Measurements from ENCODE around the gene NAV3. TPM values are rescaled to one million over a fixed set of nuclear protein-coding genes. Genes with fewer than 3 reads are reported as not detected.

Gene NAV3
- total and polyA plus RNA-seq, 9 of the 15 experiments (the other 6 are each of a cell fraction or from before 2014, with no cell fraction given): 0.04 TPM; not detected in 8

DNA sequence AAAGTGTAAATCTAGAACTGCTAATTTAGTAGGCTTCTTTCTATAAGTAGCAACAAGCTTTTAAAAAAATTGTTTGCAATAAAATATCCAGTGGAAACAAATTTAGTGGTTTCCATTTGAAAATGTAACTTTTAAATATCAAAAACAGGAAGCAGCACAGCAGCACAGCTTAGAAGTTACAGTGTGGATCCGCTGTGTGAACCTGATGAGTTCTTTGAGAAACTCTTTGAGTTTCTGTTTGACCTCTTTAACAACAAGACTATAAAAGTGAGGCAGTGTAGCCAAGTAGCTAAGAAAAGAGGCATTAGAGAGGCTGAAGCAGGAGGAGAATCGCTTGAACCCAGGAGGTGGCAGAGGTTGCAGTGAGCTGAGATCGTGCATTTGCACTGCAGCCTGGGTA, 178.3 kb downstream of the NAV3 start:
- FAIRE-seq (no peak), ATAC-seq (no peak), DNase-seq (ENCODE audit: extremely low read depth in 1 of 4, low spot score in 3 of 4) (no peak)
- no peak overlapping the region for H3K9ac ChIP-seq (ENCODE audit: insufficient read depth in 1 of 2, low read depth in 2 of 2, low read length in 2 of 2)
- no peaks in the 10 kb centered on the region for H3K79me2 ChIP-seq (ENCODE audit: control insufficient read depth, insufficient read depth, low read length)
- CTCF ChIA-PET (ENCODE audit: low intra/inter-chr PET ratio): no interaction called here
- intact Hi-C loops (cut with micrococcal nuclease) (no loop called here), in situ Hi-C loops (cut with MboI) (no loop called here)
- no peak overlapping the region for H2AFZ ChIP-seq (ENCODE audit: low read depth, low read length)
- no peaks in the 10 kb centered on the region for H3K4me1 ChIP-seq (replicated peaks in 1 of 2; ENCODE audit: control insufficient read depth in 2 of 2, insufficient read depth in 2 of 2, low read length in 2 of 2)
- no peaks in the 10 kb centered on the region for H3K27me3 ChIP-seq (ENCODE audit: control insufficient read depth in 2 of 2, insufficient read depth in 2 of 2, low read length in 2 of 2)
- 0% methylated on average over 2 of the region's 3 CpGs for WGBS (ENCODE audit: insufficient coverage, low coverage, missing lambda C conversion rate)
- H3K36me3 ChIP-seq (ENCODE audit: control insufficient read depth, insufficient read depth, low read length): no peaks in the 10 kb centered on the region
- TF ChIP-seq KLF6 (CRISPR knock-in tag; IDR thresholded peaks at IDR 0.05; ENCODE audit: borderline replicate concordance) (no peak), OTX1 (CRISPR knock-in tag; IDR thresholded peaks at IDR 0.05) (no peak), TEAD1 (CRISPR knock-in tag; IDR thresholded peaks at IDR 0.05) (no peak), TCFL5 (CRISPR knock-in tag; conservative IDR thresholded peaks at IDR 0.05) (no peak)
- H3K27ac ChIP-seq (ENCODE audit: extremely low read depth, low read depth, low read length): no peak overlapping the region
- H3K9me1 ChIP-seq (ENCODE audit: control insufficient read depth, insufficient read depth, low read length): no peaks in the 10 kb centered on the region
- no TSS peak for BruUV-seq (replicated peaks)
- no peaks in the 10 kb centered on the region for H4K20me1 ChIP-seq (replicated peaks; ENCODE audit: control insufficient read depth, insufficient read depth, low read length)
- no peaks in the 10 kb centered on the region for H3K9me3 ChIP-seq (replicated peaks; ENCODE audit: control insufficient read depth, insufficient read depth, low read depth, low read length)
- POLR2A ChIA-PET: no interaction called here
- no peak overlapping the region for H3K4me2 ChIP-seq (ENCODE audit: insufficient read depth, low read length)
- no peak overlapping the region for H3K4me3 ChIP-seq

DNA sequence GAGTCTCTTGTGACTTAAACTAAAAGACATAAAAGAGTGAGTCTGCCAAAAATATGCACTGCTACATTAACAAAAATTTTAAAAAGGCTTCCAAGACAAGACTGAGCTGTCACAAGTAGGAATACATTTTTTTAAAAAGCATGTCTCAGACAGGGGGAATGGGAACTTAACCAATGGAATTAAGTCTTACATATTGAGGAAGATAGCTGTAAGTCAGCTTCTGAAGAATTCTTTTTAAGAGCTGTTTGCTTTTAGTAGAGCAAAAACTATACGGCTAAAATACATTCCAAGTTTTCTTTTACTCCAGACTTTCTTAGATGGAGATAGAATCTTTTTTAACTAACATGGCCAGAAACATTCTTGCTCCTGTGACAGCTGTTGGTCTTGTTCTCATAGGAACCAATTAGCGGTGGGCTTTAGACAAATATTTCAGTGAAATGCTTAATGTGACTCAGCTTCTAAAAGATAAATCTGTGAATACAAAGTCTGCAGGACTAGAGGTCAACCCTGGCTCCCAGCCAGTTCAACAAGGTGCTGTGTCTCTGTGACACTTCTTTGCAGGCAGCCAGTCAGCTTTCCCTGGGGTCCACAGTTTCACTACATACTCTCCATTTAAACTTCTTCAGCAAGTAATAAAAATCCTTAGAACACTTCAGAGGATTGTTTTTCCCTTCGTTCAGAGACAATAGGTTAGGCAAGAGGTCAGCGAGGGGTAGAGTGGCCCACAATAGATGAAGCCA, 187.6 kb downstream of the NAV3 start:
- Histone ChIP-seq H3K79me2 (ENCODE audit: control insufficient read depth, insufficient read depth, low read length) (no peaks in the 10 kb centered on the region), H3K9me1 (ENCODE audit: control insufficient read depth, insufficient read depth, low read length) (no peaks in the 10 kb centered on the region), H3K9me3 (replicated peaks; ENCODE audit: control insufficient read depth, insufficient read depth, low read depth, low read length) (no peaks in the 10 kb centered on the region), H3K4me1 (replicated peaks in 1 of 2; ENCODE audit: control insufficient read depth in 2 of 2, insufficient read depth in 2 of 2, low read length in 2 of 2) (no peaks in the 10 kb centered on the region), H4K20me1 (replicated peaks; ENCODE audit: control insufficient read depth, insufficient read depth, low read length) (no peaks in the 10 kb centered on the region), H3K9ac (ENCODE audit: insufficient read depth in 1 of 2, low read depth in 2 of 2, low read length in 2 of 2) (no peak overlapping the region), H3K4me2 (ENCODE audit: insufficient read depth, low read length) (no peak overlapping the region), H3K4me3 (no peak overlapping the region), H3K36me3 (ENCODE audit: control insufficient read depth, insufficient read depth, low read length) (no peaks in the 10 kb centered on the region), H3K27me3 (ENCODE audit: control insufficient read depth in 2 of 2, insufficient read depth in 2 of 2, low read length in 2 of 2) (no peaks in the 10 kb centered on the region), H3K27ac (ENCODE audit: extremely low read depth, low read depth, low read length) (no peak overlapping the region), H2AFZ (ENCODE audit: low read depth, low read length) (no peak overlapping the region)
- CTCF ChIA-PET (ENCODE audit: low intra/inter-chr PET ratio): no interaction called here
- intact Hi-C loops (cut with micrococcal nuclease) (no loop called here), in situ Hi-C loops (cut with MboI) (no loop called here)
- ATAC-seq (no peak), DNase-seq (ENCODE audit: extremely low read depth in 1 of 4, low spot score in 3 of 4) (no peak), FAIRE-seq (no peak)
- 3% methylated on average over 4 of the region's 4 CpGs for WGBS (ENCODE audit: insufficient coverage, low coverage, missing lambda C conversion rate)
- POLR2A ChIA-PET: no interaction called here
- no TSS peak for BruUV-seq (replicated peaks)
- TF ChIP-seq TGIF2 (CRISPR knock-in tag; IDR thresholded peaks at IDR 0.05): no peak
- TF ChIP-seq ZNF140 (CRISPR knock-in tag; IDR thresholded peaks at IDR 0.05): no peak
- no peak for TF ChIP-seq ARID2 (IDR thresholded peaks at IDR 0.05)
- no peak for TF ChIP-seq MED1 (CRISPR knock-in tag; IDR thresholded peaks at IDR 0.05; ENCODE audit: borderline replicate concordance)
- TF ChIP-seq ZNF586 (CRISPR knock-in tag; conservative IDR thresholded peaks at IDR 0.05): no peak
- no peak for TF ChIP-seq TFAM (CRISPR knock-in tag; conservative IDR thresholded peaks at IDR 0.05)
- no peak for TF ChIP-seq ZNF668 (CRISPR knock-in tag; IDR thresholded peaks at IDR 0.05)
- no peak for TF ChIP-seq SRSF3 (IDR thresholded peaks at IDR 0.05; ENCODE audit: insufficient read depth, low read length)
- no peak for TF ChIP-seq ELK3 (CRISPR knock-in tag; IDR thresholded peaks at IDR 0.05)
- TF ChIP-seq, protein P1, sequence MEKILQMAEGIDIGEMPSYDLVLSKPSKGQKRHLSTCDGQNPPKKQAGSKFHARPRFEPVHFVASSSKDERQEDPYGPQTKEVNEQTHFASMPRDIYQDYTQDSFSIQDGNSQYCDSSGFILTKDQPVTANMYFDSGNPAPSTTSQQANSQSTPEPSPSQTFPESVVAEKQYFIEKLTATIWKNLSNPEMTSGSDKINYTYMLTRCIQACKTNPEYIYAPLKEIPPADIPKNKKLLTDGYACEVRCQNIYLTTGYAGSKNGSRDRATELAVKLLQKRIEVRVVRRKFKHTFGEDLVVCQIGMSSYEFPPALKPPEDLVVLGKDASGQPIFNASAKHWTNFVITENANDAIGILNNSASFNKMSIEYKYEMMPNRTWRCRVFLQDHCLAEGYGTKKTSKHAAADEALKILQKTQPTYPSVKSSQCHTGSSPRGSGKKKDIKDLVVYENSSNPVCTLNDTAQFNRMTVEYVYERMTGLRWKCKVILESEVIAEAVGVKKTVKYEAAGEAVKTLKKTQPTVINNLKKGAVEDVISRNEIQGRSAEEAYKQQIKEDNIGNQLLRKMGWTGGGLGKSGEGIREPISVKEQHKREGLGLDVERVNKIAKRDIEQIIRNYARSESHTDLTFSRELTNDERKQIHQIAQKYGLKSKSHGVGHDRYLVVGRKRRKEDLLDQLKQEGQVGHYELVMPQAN (IDR thresholded peaks at IDR 0.05; ENCODE audit: borderline replicate concordance): no peak
